Activated B cell treated with CpG ODN at 0.5 μM for 24 hours (primary cell): ENCODE results near the gene PCSK5. TPM values are rescaled to one million over a fixed set of nuclear protein-coding genes. Genes with fewer than 3 reads are reported as not detected.

Source experiments
- ATAC-seq: fragments of 200-7000 bp; cut with Tn5 transposase; one replicate; pipeline ENCODE4 v1.10.0; 2021; ENCODE audit warnings: low read depth, mild to moderate bottlenecking, moderate library complexity
- CTCF ChIA-PET: fragments of 350-600 bp; sonication (Branson Sonifier 250); formaldehyde crosslinking; loops from one replicate; lab custom pipeline; 2021; ENCODE audit warnings: antibody characterized with exemption; lab: Charles Lee
- POLR2A ChIA-PET: fragments of 350-600 bp; sonication (Branson Sonifier 250); formaldehyde crosslinking; loops from one replicate; lab custom pipeline; 2021; ENCODE audit warnings: antibody characterized with exemption; lab: Charles Lee
- DNase-seq: peaks from one replicate; pipeline ENCODE4 v3.0.0; 2022
- H3K27ac Mint-ChIP-seq: one replicate; pipeline ENCODE4 v1.8.0; 2020; ENCODE audit warnings: mixed read lengths
- H3K27me3 Mint-ChIP-seq: one replicate; pipeline ENCODE4 v1.8.0; 2021; ENCODE audit warnings: mixed read lengths
- H3K36me3 Mint-ChIP-seq: one replicate; pipeline ENCODE4 v1.8.0; 2021; ENCODE audit warnings: low read depth, mixed read lengths
- H3K4me1 Mint-ChIP-seq: one replicate; pipeline ENCODE4 v1.8.0; 2021; ENCODE audit warnings: mixed read lengths
- H3K4me3 Mint-ChIP-seq: one replicate; pipeline ENCODE4 v1.8.0; 2020; ENCODE audit warnings: mild to moderate bottlenecking, mixed read lengths
- H3K9me3 Mint-ChIP-seq: one replicate; pipeline ENCODE4 v1.8.0; 2020; ENCODE audit warnings: mixed read lengths
- intact Hi-C: fragments of 100-400 bp; cut with micrococcal nuclease; formaldehyde crosslinking; loops from one replicate; pipeline ENCODE4 v1.15.1; 2024
- total RNA-seq: library from RNA; stranded (reverse); gene quantifications from 2 replicates; pipeline ENCODE4 v1.2.3, GENCODE V29; 2022
- TF ChIP-seq, protein P1 (sequence below): fragments of 200-600 bp; IDR thresholded peaks from one replicate; pipeline ENCODE4 v1.8.0; 2022; ENCODE audit warnings: antibody characterized with exemption, mild to moderate bottlenecking

PCSK5 gene
- total RNA-seq, 1 donor from 2014 or later: not detected

DNA sequence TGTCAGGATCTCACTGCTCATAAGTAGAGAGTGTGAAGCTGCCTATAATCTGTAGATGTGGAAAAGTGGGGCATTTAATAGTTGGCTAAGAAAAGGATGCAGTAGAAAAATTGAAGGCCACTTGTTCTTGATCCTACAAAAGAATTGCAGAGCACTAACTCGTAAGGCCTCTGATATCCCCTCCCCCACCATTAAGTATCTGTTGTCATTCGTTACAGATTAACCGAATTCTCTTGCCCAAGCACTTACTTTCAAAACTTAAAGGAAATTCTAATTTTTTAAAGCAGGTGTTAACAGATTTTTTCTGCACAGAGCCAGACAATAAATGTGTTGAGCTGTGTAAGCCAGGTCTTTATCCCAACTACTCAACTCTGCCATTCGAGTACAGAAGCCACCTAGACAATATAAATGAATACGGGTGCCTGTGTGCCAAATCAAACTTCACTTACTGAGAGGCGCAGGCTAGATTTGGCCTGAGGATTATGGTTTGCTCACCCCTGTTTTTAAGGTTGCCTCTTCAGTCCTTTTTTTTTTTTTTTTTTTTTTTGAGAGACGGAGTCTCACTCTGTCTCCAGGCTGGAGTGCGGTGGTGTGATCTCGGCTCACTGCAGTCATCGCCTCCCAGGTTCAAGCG, 268.9 kb downstream of the PCSK5 start:
- intact Hi-C loops: no loop called here
- ChIA-PET POLR2A (no interaction called here), CTCF (no interaction called here)
- no peak overlapping the region for H3K4me3 Mint-ChIP-seq
- no peak overlapping the region for H3K27ac Mint-ChIP-seq
- no peaks in the 10 kb centered on the region for H3K36me3 Mint-ChIP-seq
- TF ChIP-seq, protein P1, sequence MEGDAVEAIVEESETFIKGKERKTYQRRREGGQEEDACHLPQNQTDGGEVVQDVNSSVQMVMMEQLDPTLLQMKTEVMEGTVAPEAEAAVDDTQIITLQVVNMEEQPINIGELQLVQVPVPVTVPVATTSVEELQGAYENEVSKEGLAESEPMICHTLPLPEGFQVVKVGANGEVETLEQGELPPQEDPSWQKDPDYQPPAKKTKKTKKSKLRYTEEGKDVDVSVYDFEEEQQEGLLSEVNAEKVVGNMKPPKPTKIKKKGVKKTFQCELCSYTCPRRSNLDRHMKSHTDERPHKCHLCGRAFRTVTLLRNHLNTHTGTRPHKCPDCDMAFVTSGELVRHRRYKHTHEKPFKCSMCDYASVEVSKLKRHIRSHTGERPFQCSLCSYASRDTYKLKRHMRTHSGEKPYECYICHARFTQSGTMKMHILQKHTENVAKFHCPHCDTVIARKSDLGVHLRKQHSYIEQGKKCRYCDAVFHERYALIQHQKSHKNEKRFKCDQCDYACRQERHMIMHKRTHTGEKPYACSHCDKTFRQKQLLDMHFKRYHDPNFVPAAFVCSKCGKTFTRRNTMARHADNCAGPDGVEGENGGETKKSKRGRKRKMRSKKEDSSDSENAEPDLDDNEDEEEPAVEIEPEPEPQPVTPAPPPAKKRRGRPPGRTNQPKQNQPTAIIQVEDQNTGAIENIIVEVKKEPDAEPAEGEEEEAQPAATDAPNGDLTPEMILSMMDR: no peak
- ATAC-seq: no peak
- no peaks in the 10 kb centered on the region for H3K9me3 Mint-ChIP-seq
- no peak for DNase-seq
- no peaks in the 10 kb centered on the region for H3K27me3 Mint-ChIP-seq
- no peaks in the 10 kb centered on the region for H3K4me1 Mint-ChIP-seq

DNA sequence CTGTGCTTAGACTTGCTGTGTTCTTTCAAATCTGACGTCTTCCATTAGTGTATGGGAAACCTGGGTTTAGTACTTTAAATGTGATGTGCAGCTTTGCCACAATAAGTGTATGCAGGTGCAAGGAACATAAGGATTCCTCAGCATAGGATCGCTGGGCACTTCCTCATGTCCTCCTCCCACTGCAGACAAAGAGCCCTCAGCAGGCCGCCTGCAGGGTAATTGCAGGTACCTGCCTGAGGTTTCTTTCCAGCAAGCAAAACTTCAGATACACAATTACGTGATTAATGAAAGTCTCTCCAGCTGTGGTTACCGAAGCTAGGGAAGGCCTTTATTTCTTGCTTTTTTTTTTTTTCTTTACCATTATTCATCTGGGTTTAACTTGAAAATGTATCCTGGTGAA, 270.6 kb downstream of the PCSK5 start:
- TF ChIP-seq, protein P1: no peak
- H3K27ac Mint-ChIP-seq: no peak overlapping the region
- no peaks in the 10 kb centered on the region for H3K9me3 Mint-ChIP-seq

DNA sequence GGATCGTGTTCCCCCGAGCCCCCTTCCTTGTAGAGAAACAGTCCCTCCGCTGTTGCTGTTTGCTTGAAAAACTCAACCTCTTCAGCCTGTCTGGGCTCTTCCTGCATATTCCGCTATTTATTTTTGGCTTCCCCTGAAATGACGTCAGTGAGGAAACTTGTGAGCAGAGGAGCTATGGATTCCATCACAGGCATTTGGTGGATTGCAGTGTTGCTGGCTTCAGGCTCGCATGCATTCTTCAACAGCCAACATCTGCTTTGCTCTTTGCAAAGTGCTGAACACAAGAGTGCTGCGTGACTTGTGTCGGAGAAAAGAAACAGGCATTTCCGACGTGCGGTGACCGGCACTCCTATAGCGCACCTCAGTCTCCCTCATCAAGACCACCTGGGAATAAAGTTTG, 271.1 kb downstream of the PCSK5 start:
- intact Hi-C loops: no loop called here
- H3K27me3 Mint-ChIP-seq: no peaks in the 10 kb centered on the region

More for the DNA sequence above, 270.6 kb downstream of the PCSK5 start:
- CTCF ChIA-PET: no interaction called here
- ATAC-seq (no peak), DNase-seq (no peak)
- H3K36me3 Mint-ChIP-seq: no peaks in the 10 kb centered on the region
- H3K27me3 Mint-ChIP-seq: no peaks in the 10 kb centered on the region
- H3K4me1 Mint-ChIP-seq: no peaks in the 10 kb centered on the region
- intact Hi-C loops: no loop called here
- POLR2A ChIA-PET: no interaction called here
- H3K4me3 Mint-ChIP-seq: no peak overlapping the region

DNA sequence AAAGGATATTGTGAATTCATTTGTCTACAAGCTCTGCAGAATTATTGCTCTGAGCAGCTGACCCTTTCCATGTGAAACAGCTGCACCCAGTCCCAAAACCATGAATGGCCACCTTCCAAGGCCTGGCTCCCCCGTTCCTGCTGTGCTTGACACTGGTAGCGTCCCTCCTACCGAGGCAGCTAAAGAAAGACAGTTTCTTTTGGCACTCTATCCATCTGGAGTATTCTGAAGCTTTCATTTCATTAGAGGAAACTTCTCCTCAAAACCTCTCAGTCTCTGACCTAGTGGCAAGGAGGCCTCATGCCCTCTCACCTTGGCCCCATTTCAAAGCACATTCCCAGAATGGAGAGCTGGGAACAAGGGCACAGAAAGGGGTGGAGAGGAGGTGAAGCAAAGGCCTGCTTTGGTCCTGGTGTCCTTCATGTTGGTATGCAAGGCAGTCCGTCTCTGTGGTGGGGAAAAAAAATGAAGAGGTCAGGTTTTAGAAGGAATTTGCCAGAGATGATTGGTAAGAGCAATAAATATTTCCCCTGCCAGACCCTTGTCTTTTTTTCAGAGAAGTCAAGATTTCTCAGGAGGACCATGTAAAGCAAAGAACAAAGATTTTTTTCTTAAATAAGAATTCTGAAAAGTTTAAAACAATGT, 271.7 kb downstream of the PCSK5 start:
- no peaks in the 10 kb centered on the region for H3K27me3 Mint-ChIP-seq
- H3K4me3 Mint-ChIP-seq: no peak overlapping the region
- no peak overlapping the region for H3K27ac Mint-ChIP-seq
- ChIA-PET POLR2A (no interaction called here), CTCF (no interaction called here)
- TF ChIP-seq, protein P1: no peak
- intact Hi-C loops: no loop called here
- ATAC-seq: no peak
- no peaks in the 10 kb centered on the region for H3K36me3 Mint-ChIP-seq
- no peak for DNase-seq
- H3K9me3 Mint-ChIP-seq: no peaks in the 10 kb centered on the region
- no peaks in the 10 kb centered on the region for H3K4me1 Mint-ChIP-seq

More for the DNA sequence above, 271.1 kb downstream of the PCSK5 start:
- TF ChIP-seq, protein P1: no peak
- no peak for DNase-seq
- ATAC-seq: no peak
- H3K36me3 Mint-ChIP-seq: no peaks in the 10 kb centered on the region
- no peak overlapping the region for H3K4me3 Mint-ChIP-seq
- CTCF ChIA-PET: no interaction called here
- no peaks in the 10 kb centered on the region for H3K9me3 Mint-ChIP-seq
- POLR2A ChIA-PET: no interaction called here
- no peaks in the 10 kb centered on the region for H3K4me1 Mint-ChIP-seq
- no peak overlapping the region for H3K27ac Mint-ChIP-seq

DNA sequence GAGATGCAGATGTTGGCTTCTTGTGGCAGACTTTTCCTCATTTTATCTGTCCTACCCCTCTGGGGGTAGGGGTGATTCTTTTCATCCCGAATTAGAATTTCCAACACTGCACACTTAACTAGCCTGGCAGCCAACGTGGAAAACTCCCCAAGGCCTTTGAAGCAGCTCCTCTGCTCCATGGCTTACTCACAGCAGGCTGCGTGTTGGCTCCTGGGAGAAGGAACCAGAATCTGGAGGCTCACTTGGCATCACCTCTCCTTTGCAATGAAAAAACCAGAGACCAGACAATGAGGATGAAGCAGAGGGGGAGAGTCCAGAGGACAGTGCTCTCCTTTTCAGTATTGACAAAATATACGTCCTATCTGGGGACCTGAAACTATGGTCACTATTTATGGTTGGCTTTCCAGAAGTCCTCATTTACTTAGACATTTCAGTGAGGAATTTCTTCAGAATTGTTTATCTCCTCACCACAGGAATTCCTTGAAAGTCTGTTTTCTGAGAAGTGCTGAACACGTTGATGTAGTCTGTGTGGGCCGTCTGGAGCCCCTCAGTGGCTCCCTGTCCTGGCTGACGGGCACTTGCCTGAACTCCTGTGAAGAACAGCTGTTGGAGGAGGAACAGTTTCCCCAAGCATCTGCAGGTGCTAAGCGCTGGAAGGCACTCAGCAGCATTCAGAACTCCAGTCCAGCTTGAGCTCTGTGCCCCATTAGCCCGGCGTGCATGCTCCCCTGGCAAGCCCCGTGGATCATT, 272.5 kb downstream of the PCSK5 start:
- no peak overlapping the region for H3K4me3 Mint-ChIP-seq
- ATAC-seq (no peak), DNase-seq (no peak)
- H3K27me3 Mint-ChIP-seq: no peaks in the 10 kb centered on the region
- no peaks in the 10 kb centered on the region for H3K36me3 Mint-ChIP-seq
- H3K27ac Mint-ChIP-seq: no peak overlapping the region
- TF ChIP-seq, protein P1: no peak
- POLR2A ChIA-PET: no interaction called here
- H3K4me1 Mint-ChIP-seq: no peaks in the 10 kb centered on the region
- intact Hi-C loops: no loop called here
- no peaks in the 10 kb centered on the region for H3K9me3 Mint-ChIP-seq
- CTCF ChIA-PET: no interaction called here
